ENCODE measurements around the gene LYPD6.
A peak's percentile ranks its signal among the peaks of the same experiment; 100 is the strongest.

Gene LYPD6

DNA sequence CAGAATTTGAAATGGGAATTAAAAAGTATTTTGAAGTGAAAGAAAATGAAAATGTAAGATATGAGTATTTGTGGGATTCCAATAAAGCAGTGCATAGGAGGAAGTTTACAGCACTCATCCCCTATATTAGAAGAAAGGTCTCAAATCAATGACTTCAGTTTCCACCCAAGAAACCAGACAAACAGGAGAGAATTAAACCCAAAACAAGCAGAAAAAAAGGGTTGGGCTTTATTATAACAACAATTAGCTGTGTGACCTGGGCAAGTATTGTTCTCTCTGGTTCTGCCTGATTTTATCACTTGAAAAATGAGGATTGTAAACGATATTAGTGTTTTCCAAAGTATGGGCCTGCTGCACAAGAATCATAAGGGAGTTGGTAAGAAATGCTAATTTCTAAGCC is 18.3 kb upstream of the LYPD6 start:
- ChIA-PET POLR2A (no interaction called here), CTCF (interaction anchor here (1.1 to 2.2 kb wide), 4 partner anchors 53 to 292 kb away, joined by 3 to 12 read pairs (median 6); partner anchors contain the start of gene LYPD6B)
- Histone ChIP-seq H3K4me1 (ENCODE audit: control insufficient read depth, insufficient read depth, low read length) (peaks cover 10% of the 10 kb centered on the region), H3K36me3 (ENCODE audit: control insufficient read depth in 2 of 2, insufficient read depth in 1 of 2, low read length in 2 of 2) (no peaks in the 10 kb centered on the region), H3K27ac (ENCODE audit: extremely low read depth, low read depth, low read length) (no peak overlapping the region), H3K9me3 (ENCODE audit: control insufficient read depth, insufficient read depth, low read depth, low read length) (no peaks in the 10 kb centered on the region), H3K4me3 (ENCODE audit: low read depth, low read length) (no peak overlapping the region)
- TF ChIP-seq ZNF23 (tag by site-specific recombination; IDR thresholded peaks at IDR 0.05; ENCODE audit: borderline replicate concordance) (no peak), ZNF138 (tag by site-specific recombination; IDR thresholded peaks at IDR 0.05; ENCODE audit: borderline replicate concordance) (no peak)
- TF ChIP-seq, protein P1, sequence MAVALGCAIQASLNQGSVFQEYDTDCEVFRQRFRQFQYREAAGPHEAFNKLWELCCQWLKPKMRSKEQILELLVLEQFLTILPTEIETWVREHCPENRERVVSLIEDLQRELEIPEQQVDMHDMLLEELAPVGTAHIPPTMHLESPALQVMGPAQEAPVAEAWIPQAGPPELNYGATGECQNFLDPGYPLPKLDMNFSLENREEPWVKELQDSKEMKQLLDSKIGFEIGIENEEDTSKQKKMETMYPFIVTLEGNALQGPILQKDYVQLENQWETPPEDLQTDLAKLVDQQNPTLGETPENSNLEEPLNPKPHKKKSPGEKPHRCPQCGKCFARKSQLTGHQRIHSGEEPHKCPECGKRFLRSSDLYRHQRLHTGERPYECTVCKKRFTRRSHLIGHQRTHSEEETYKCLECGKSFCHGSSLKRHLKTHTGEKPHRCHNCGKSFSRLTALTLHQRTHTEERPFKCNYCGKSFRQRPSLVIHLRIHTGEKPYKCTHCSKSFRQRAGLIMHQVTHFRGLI (tag by site-specific recombination; IDR thresholded peaks at IDR 0.05): peak; percentile 97

DNA sequence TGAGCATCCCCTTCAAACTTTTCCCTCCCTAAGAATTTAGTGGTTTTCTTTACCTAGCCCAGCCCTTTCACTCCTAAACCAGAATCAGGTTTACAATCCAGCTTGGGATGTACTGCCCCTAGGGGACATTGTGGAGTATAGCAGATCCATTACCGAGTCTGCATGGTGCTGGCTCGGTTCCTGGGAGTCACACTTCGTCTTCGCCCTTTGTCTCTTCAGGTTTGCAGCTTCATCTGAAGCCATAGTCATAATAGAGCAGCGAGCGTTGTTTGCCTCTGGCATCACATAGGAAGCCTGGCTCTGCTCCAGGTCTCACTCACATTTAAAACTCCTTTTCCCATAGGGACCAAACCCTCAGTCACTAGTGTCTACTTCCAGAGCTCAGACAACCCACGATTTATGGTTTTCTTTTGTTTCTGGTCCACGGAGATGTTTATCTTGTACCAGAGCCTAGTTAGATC is 16.8 kb upstream of the LYPD6 start:
- Histone ChIP-seq H3K27ac (ENCODE audit: extremely low read depth, low read depth, low read length) (no peak overlapping the region), H3K4me3 (ENCODE audit: low read depth, low read length) (no peak overlapping the region), H3K36me3 (ENCODE audit: control insufficient read depth in 2 of 2, insufficient read depth in 1 of 2, low read length in 2 of 2) (no peaks in the 10 kb centered on the region), H3K4me1 (ENCODE audit: control insufficient read depth, insufficient read depth, low read length) (peaks cover 10% of the 10 kb centered on the region), H3K9me3 (ENCODE audit: control insufficient read depth, insufficient read depth, low read depth, low read length) (no peaks in the 10 kb centered on the region)
- CTCF ChIA-PET: interaction anchor here (0.6 to 2.2 kb wide), 31 partner anchors 8 to 299 kb away, joined by 3 to 12 read pairs (median 3); partner anchors contain the start of gene LYPD6B
- POLR2A ChIA-PET: interaction anchor here (0.7 to 1.3 kb wide), 2 partner anchors 17 to 154 kb away, joined by 3 to 4 read pairs; partner anchors contain the start of gene LYPD6
- TF ChIP-seq SCRT1 (tag by site-specific recombination; IDR thresholded peaks at IDR 0.05; ENCODE audit: borderline replicate concordance) (no peak), ZXDB (tag by site-specific recombination; IDR thresholded peaks at IDR 0.05) (peak; percentile 12; the same call in 1 of the 2 replicates), ZNF266 (tag by site-specific recombination; IDR thresholded peaks at IDR 0.05; ENCODE audit: low read depth) (no peak), ZNF350 (tag by site-specific recombination; IDR thresholded peaks at IDR 0.05) (no peak), GLIS1 (tag by site-specific recombination; IDR thresholded peaks at IDR 0.05) (peak; percentile 29), ZBTB17 (tag by site-specific recombination; IDR thresholded peaks at IDR 0.05) (peak; percentile 91), ZSCAN30 (tag by site-specific recombination; IDR thresholded peaks at IDR 0.05) (peak; percentile 51; the same call in 1 of the 2 replicates), ZNF76 (tag by site-specific recombination; IDR thresholded peaks at IDR 0.05; ENCODE audit: borderline replicate concordance, low read depth) (no peak)
- TF ChIP-seq, protein P2, sequence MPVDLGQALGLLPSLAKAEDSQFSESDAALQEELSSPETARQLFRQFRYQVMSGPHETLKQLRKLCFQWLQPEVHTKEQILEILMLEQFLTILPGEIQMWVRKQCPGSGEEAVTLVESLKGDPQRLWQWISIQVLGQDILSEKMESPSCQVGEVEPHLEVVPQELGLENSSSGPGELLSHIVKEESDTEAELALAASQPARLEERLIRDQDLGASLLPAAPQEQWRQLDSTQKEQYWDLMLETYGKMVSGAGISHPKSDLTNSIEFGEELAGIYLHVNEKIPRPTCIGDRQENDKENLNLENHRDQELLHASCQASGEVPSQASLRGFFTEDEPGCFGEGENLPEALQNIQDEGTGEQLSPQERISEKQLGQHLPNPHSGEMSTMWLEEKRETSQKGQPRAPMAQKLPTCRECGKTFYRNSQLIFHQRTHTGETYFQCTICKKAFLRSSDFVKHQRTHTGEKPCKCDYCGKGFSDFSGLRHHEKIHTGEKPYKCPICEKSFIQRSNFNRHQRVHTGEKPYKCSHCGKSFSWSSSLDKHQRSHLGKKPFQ (tag by site-specific recombination; IDR thresholded peaks at IDR 0.05): peak; percentile 82
- TF ChIP-seq, protein P3, sequence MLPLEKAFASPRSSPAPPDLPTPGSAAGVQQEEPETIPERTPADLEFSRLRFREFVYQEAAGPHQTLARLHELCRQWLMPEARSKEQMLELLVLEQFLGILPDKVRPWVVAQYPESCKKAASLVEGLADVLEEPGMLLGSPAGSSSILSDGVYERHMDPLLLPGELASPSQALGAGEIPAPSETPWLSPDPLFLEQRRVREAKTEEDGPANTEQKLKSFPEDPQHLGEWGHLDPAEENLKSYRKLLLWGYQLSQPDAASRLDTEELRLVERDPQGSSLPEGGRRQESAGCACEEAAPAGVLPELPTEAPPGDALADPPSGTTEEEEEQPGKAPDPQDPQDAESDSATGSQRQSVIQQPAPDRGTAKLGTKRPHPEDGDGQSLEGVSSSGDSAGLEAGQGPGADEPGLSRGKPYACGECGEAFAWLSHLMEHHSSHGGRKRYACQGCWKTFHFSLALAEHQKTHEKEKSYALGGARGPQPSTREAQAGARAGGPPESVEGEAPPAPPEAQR (tag by site-specific recombination; IDR thresholded peaks at IDR 0.05): no peak
- TF ChIP-seq, protein P4, sequence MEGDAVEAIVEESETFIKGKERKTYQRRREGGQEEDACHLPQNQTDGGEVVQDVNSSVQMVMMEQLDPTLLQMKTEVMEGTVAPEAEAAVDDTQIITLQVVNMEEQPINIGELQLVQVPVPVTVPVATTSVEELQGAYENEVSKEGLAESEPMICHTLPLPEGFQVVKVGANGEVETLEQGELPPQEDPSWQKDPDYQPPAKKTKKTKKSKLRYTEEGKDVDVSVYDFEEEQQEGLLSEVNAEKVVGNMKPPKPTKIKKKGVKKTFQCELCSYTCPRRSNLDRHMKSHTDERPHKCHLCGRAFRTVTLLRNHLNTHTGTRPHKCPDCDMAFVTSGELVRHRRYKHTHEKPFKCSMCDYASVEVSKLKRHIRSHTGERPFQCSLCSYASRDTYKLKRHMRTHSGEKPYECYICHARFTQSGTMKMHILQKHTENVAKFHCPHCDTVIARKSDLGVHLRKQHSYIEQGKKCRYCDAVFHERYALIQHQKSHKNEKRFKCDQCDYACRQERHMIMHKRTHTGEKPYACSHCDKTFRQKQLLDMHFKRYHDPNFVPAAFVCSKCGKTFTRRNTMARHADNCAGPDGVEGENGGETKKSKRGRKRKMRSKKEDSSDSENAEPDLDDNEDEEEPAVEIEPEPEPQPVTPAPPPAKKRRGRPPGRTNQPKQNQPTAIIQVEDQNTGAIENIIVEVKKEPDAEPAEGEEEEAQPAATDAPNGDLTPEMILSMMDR (tag by site-specific recombination; IDR thresholded peaks at IDR 0.05): peak; percentile 69
- TF ChIP-seq, protein P5, sequence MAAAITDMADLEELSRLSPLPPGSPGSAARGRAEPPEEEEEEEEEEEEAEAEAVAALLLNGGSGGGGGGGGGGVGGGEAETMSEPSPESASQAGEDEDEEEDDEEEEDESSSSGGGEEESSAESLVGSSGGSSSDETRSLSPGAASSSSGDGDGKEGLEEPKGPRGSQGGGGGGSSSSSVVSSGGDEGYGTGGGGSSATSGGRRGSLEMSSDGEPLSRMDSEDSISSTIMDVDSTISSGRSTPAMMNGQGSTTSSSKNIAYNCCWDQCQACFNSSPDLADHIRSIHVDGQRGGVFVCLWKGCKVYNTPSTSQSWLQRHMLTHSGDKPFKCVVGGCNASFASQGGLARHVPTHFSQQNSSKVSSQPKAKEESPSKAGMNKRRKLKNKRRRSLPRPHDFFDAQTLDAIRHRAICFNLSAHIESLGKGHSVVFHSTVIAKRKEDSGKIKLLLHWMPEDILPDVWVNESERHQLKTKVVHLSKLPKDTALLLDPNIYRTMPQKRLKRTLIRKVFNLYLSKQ (tag by site-specific recombination; IDR thresholded peaks at IDR 0.05; ENCODE audit: borderline replicate concordance): no peak
- TF ChIP-seq, protein P6, sequence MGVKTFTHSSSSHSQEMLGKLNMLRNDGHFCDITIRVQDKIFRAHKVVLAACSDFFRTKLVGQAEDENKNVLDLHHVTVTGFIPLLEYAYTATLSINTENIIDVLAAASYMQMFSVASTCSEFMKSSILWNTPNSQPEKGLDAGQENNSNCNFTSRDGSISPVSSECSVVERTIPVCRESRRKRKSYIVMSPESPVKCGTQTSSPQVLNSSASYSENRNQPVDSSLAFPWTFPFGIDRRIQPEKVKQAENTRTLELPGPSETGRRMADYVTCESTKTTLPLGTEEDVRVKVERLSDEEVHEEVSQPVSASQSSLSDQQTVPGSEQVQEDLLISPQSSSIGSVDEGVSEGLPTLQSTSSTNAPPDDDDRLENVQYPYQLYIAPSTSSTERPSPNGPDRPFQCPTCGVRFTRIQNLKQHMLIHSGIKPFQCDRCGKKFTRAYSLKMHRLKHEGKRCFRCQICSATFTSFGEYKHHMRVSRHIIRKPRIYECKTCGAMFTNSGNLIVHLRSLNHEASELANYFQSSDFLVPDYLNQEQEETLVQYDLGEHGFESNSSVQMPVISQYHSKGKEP (tag by site-specific recombination; IDR thresholded peaks at IDR 0.05): peak; percentile 53; the same call in 1 of the 2 replicates
- TF ChIP-seq, protein P7, sequence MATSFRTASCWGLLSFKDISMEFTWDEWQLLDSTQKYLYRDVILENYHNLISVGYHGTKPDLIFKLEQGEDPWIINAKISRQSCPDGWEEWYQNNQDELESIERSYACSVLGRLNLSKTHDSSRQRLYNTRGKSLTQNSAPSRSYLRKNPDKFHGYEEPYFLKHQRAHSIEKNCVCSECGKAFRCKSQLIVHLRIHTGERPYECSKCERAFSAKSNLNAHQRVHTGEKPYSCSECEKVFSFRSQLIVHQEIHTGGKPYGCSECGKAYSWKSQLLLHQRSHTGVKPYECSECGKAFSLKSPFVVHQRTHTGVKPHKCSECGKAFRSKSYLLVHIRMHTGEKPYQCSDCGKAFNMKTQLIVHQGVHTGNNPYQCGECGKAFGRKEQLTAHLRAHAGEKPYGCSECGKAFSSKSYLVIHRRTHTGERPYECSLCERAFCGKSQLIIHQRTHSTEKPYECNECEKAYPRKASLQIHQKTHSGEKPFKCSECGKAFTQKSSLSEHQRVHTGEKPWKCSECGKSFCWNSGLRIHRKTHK (tag by site-specific recombination; IDR thresholded peaks at IDR 0.05): no peak
- TF ChIP-seq, protein P8, sequence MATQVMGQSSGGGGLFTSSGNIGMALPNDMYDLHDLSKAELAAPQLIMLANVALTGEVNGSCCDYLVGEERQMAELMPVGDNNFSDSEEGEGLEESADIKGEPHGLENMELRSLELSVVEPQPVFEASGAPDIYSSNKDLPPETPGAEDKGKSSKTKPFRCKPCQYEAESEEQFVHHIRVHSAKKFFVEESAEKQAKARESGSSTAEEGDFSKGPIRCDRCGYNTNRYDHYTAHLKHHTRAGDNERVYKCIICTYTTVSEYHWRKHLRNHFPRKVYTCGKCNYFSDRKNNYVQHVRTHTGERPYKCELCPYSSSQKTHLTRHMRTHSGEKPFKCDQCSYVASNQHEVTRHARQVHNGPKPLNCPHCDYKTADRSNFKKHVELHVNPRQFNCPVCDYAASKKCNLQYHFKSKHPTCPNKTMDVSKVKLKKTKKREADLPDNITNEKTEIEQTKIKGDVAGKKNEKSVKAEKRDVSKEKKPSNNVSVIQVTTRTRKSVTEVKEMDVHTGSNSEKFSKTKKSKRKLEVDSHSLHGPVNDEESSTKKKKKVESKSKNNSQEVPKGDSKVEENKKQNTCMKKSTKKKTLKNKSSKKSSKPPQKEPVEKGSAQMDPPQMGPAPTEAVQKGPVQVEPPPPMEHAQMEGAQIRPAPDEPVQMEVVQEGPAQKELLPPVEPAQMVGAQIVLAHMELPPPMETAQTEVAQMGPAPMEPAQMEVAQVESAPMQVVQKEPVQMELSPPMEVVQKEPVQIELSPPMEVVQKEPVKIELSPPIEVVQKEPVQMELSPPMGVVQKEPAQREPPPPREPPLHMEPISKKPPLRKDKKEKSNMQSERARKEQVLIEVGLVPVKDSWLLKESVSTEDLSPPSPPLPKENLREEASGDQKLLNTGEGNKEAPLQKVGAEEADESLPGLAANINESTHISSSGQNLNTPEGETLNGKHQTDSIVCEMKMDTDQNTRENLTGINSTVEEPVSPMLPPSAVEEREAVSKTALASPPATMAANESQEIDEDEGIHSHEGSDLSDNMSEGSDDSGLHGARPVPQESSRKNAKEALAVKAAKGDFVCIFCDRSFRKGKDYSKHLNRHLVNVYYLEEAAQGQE (tag by site-specific recombination; IDR thresholded peaks at IDR 0.05): no peak
